Hepatocyte (in vitro differentiated cells): ENCODE data around the gene KLK1. TPM values are rescaled to one million over a fixed set of nuclear protein-coding genes. Genes with fewer than 3 reads are reported as not detected.

Experiments
- DNase-seq: peaks from one replicate; pipeline ENCODE4 v3.0.0-alpha.2; 2016; ENCODE audit warnings: low spot score
- H2AFZ ChIP-seq: fragments of 200-600 bp; sonication (generic); 2 replicates; pipeline ENCODE4 v1.6.0; 2016; ENCODE audit warnings: antibody characterized with exemption, mild to moderate bottlenecking
- H3K27ac ChIP-seq: fragments of 200-600 bp; sonication (generic); 2 replicates; pipeline ENCODE4 v1.5.1; 2016; ENCODE audit warnings: mild to moderate bottlenecking
- H3K27me3 ChIP-seq: fragments of 200-600 bp; sonication (generic); 2 replicates; pipeline ENCODE4 v1.6.1; 2016
- H3K36me3 ChIP-seq: fragments of 200-600 bp; sonication (generic); replicated peaks from 2 replicates; pipeline ENCODE4 v1.5.1; 2016; ENCODE audit warnings: low read depth; ENCODE audit not compliant: insufficient read depth
- H3K4me1 ChIP-seq: fragments of 200-600 bp; sonication (generic); 2 replicates; pipeline ENCODE4 v1.5.1; 2016; ENCODE audit warnings: mild to moderate bottlenecking, moderate library complexity; ENCODE audit not compliant: insufficient read depth
- H3K4me2 ChIP-seq: fragments of 200-600 bp; sonication (generic); 2 replicates; pipeline ENCODE4 v1.6.0; 2016
- H3K4me3 ChIP-seq: fragments of 200-600 bp; sonication (generic); 2 replicates; pipeline ENCODE4 v1.5.1; 2016; ENCODE audit warnings: mild to moderate bottlenecking
- H3K79me2 ChIP-seq: fragments of 200-600 bp; sonication (generic); 2 replicates; pipeline ENCODE4 v1.6.0; 2017; ENCODE audit warnings: mild to moderate bottlenecking
- H3K9me2 ChIP-seq: fragments of 200-600 bp; sonication (generic); replicated peaks from 2 replicates; pipeline ENCODE4 v1.6.0; 2017; ENCODE audit warnings: mild to moderate bottlenecking; ENCODE audit not compliant: insufficient read depth
- H3K9me3 ChIP-seq: fragments of 200-600 bp; sonication (generic); 2 replicates; pipeline ENCODE4 v1.5.1; 2016; ENCODE audit warnings: low read depth, mild to moderate bottlenecking
- H4K20me1 ChIP-seq: fragments of 200-600 bp; sonication (generic); 2 replicates; pipeline ENCODE4 v1.6.0; 2016; ENCODE audit warnings: mild to moderate bottlenecking; ENCODE audit not compliant: insufficient read depth, poor library complexity, severe bottlenecking
- CTCF ChIP-seq: fragments of 200-600 bp; sonication (generic); IDR thresholded peaks from 2 replicates; pipeline ENCODE4 v1.5.1; 2016; ENCODE audit warnings: antibody characterized with exemption, mild to moderate bottlenecking; ENCODE audit not compliant: poor library complexity
- EZH2 ChIP-seq: fragments of 200-600 bp; sonication (generic); IDR thresholded peaks from 2 replicates; pipeline ENCODE4 v1.6.1; 2016; ENCODE audit warnings: antibody characterized with exemption, mild to moderate bottlenecking, borderline replicate concordance
- EZH2phosphoT487 ChIP-seq: fragments of 200-600 bp; sonication (generic); IDR thresholded peaks from one replicate; pipeline ENCODE4 v1.6.1; 2018; ENCODE audit warnings: antibody characterized with exemption, mild to moderate bottlenecking, low read depth, moderate library complexity; ENCODE audit not compliant: unreplicated experiment, severe bottlenecking
- WGBS: methylation state at CpG from one replicate; pipeline ENCODE4 v1.1.6; 2016; ENCODE audit warnings: low lambda C conversion rate; ENCODE audit errors: missing lambda C conversion rate; 5-methylcytosine and 5-hydroxymethylcytosine counted together
- polyA plus RNA-seq: library from polyadenylated mRNA; unstranded; fragments of >200 nt; fragmentation: Nextera tagmentation; extraction: Ambion mirVana; gene quantifications from 2 replicates; pipeline ENCODE4 v1.2.1, GENCODE V29; 2016
- total RNA-seq: library from RNA; depleted of rRNA; stranded (reverse); fragments of >200 nt; gene quantifications from 2 replicates; pipeline ENCODE4 v1.2.3, GENCODE V29; 2014

The KLK1 gene
- total and polyA plus RNA-seq, 2 experiments from 2014 or later, result 2.7 to 6.6 TPM

- Histone ChIP-seq H3K27me3 (peaks cover 8% of the 10 kb centered on the region), H3K9me2 (no peaks in the 10 kb centered on the region), H2AFZ (no peak overlapping the region), H3K4me1 (peaks cover 6% of the 10 kb centered on the region), H3K4me3 (no peak overlapping the region), H3K9me3 (no peaks in the 10 kb centered on the region), H3K36me3 (no peaks in the 10 kb centered on the region), H3K4me2 (no peak overlapping the region), H3K27ac (no peak overlapping the region), H3K79me2 (no peaks in the 10 kb centered on the region), H4K20me1 (no peaks in the 10 kb centered on the region)
- DNase-seq, result no peak
- no peak for TF ChIP-seq EZH2phosphoT487
- peak; percentile 10 for TF ChIP-seq CTCF
- no peak for TF ChIP-seq EZH2
- WGBS, result 23% methylated on average over 6 of the region's 6 CpGs
Measured at GRCh38 chr19:50838239-50838638, 14.7 kb upstream of the KLK1 start.

GRCh38 chr19:50837300-50837699, 13.7 kb upstream of the KLK1 start:
- H3K27me3 ChIP-seq, result peaks cover 6% of the 10 kb centered on the region

GRCh38 chr19:50836543-50837195, 13.1 kb upstream of the KLK1 start:
- no peak overlapping the region for H2AFZ ChIP-seq
- no peaks in the 10 kb centered on the region for H3K9me3 ChIP-seq
- peak overlapping the region; percentile 96 for H3K4me2 ChIP-seq
- DNase-seq, result no peak
- H3K9me2 ChIP-seq, result no peaks in the 10 kb centered on the region
- no peaks in the 10 kb centered on the region for H3K36me3 ChIP-seq
- H3K27ac ChIP-seq, result no peak overlapping the region
- H3K4me3 ChIP-seq, result no peak overlapping the region
- H3K79me2 ChIP-seq, result no peaks in the 10 kb centered on the region
- H4K20me1 ChIP-seq, result no peaks in the 10 kb centered on the region
- H3K27me3 ChIP-seq, result peaks cover 6% of the 10 kb centered on the region
- H3K4me1 ChIP-seq, result peaks cover 6% of the 10 kb centered on the region
- whole genome bisulfite sequencing, result 77% methylated on average over 14 of the region's 19 CpGs
- no peak for TF ChIP-seq EZH2phosphoT487

More at GRCh38 chr19:50837300-50837699, 13.7 kb upstream of the KLK1 start:
- Histone ChIP-seq H3K27ac (no peak overlapping the region), H3K4me2 (no peak overlapping the region), H3K4me3 (no peak overlapping the region), H3K4me1 (peaks cover 6% of the 10 kb centered on the region), H3K9me2 (no peaks in the 10 kb centered on the region), H3K36me3 (no peaks in the 10 kb centered on the region), H3K9me3 (no peaks in the 10 kb centered on the region), H3K79me2 (no peaks in the 10 kb centered on the region), H4K20me1 (no peaks in the 10 kb centered on the region), H2AFZ (no peak overlapping the region)
- 92% methylated on average over 10 of the region's 10 CpGs for WGBS
- TF ChIP-seq CTCF, result no peak
- no peak for TF ChIP-seq EZH2
- no peak for TF ChIP-seq EZH2phosphoT487
- DNase-seq, result no peak

- Histone ChIP-seq H3K27ac (peak overlapping the region; percentile 46), H3K9me3 (no peaks in the 10 kb centered on the region), H4K20me1 (no peaks in the 10 kb centered on the region), H3K9me2 (no peaks in the 10 kb centered on the region), H3K27me3 (peaks cover 3% of the 10 kb centered on the region), H3K4me1 (peaks cover 6% of the 10 kb centered on the region), H3K4me3 (peak overlapping the region; percentile 58), H2AFZ (peak overlapping the region; percentile 90), H3K36me3 (no peaks in the 10 kb centered on the region), H3K79me2 (no peaks in the 10 kb centered on the region), H3K4me2 (peak overlapping the region; percentile 96)
- DNase-seq, result peak; percentile 91
- no peak for TF ChIP-seq EZH2
- no peak for TF ChIP-seq CTCF
- TF ChIP-seq EZH2phosphoT487, result no peak
- 6% methylated on average over 42 of the region's 67 CpGs for WGBS
Measured at GRCh38 chr19:50835785-50836542, 12.4 kb upstream of the KLK1 start.
